Measurements from ENCODE around the gene TBK1.

The TBK1 gene

DNA sequence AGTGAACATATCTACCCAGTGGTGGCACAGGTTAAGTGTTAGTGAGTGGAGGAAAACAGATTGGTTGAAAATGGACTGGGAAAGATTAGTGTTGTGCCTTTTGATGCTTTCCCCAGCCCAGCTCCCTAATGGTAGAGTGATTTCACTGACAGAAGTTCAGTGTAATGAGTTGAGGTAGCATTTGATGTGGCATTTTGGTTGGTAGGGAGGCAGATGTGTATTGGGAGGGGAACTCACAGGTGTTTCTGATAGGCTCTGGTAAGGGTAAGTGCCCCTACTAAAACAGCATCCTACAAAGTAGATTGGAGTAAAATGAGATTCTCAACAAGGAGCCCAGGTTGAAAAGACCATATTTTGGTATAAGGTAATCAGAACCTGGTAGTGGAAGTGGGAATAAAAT is 4.2 kb downstream of the TBK1 start:
- FAIRE-seq (no peak), DNase-seq (ENCODE audit: insufficient read length) (no peak)
- TF ChIP-seq POLR2AphosphoS5 (IDR thresholded peaks at IDR 0.05; ENCODE audit: low read depth, low read length) (no peak), POLR2A (IDR thresholded peaks at IDR 0.05; ENCODE audit: low read depth, low read length) (no peak), TAF1 (IDR thresholded peaks at IDR 0.05; ENCODE audit: borderline replicate concordance, low read depth, low read length) (no peak)

DNA sequence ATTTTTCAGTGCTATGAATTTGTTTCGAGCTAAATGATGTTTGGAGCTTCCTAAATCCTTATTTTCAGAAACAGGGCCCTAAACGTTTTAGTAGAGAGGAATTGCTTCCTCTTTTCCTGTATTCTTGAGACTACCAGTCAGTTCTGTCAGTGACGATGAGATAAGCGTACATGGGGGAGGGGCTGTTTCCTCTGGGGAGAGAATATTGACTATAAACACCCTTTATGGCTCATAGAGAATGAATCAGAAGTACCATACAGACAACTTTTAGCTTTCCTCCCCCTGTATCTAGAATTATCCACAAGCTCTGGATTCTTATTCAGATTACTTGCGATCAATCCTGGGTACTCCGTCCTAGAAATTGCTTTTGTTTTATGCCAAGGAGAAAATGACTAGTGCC is 5.1 kb downstream of the TBK1 start:
- TF ChIP-seq POLR2AphosphoS5 (IDR thresholded peaks at IDR 0.05; ENCODE audit: low read depth, low read length): no peak
- no peak for TF ChIP-seq TAF1 (IDR thresholded peaks at IDR 0.05; ENCODE audit: borderline replicate concordance, low read depth, low read length)
- no peak for TF ChIP-seq POLR2A (IDR thresholded peaks at IDR 0.05; ENCODE audit: low read depth, low read length)
- FAIRE-seq: no peak
- DNase-seq (ENCODE audit: insufficient read length): no peak

DNA sequence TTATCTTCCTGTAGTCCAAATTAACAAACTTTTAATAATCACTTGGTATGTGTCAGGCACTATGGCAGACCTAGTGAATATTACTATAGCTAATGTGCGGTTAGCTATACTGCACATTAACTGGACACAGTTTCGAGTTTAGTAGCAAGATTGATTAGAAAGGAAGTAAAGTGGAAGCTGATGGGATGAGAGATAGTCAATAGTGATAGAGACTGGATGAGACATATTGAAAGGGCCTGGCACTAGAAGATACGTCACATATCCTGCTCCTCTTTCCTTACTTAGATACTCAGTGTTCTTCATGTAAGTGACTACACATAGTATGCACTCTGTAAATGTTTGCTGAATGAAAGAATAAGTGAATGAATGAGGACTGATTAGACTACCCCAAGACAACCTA is 5.5 kb downstream of the TBK1 start:
- DNase-seq (ENCODE audit: insufficient read length) (no peak), FAIRE-seq (no peak)
- TF ChIP-seq POLR2A (IDR thresholded peaks at IDR 0.05; ENCODE audit: low read depth, low read length) (no peak), POLR2AphosphoS5 (IDR thresholded peaks at IDR 0.05; ENCODE audit: low read depth, low read length) (no peak), TAF1 (IDR thresholded peaks at IDR 0.05; ENCODE audit: borderline replicate concordance, low read depth, low read length) (no peak)

DNA sequence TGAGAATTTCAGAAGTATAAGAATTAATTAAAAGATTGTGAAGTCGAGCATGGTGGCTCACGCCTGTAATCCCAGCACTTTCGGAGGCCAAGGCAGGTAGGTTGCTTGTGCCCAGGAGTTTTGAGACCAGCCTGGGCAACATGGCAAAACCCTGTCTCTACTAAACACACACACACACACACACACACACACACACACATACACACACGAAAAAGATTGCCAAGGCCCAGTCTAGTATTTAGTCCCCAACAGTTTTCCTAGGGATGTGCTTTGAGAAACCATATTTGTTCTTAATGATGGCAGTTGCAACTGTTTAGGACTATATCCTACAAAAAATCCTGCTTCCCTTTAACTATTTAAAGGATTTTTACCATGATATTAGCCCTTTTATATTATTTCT is 6.0 kb downstream of the TBK1 start:
- DNase-seq (ENCODE audit: insufficient read length): no peak
- TF ChIP-seq POLR2A (IDR thresholded peaks at IDR 0.05; ENCODE audit: low read depth, low read length): no peak
- no peak for TF ChIP-seq POLR2AphosphoS5 (IDR thresholded peaks at IDR 0.05; ENCODE audit: low read depth, low read length)
- no peak for TF ChIP-seq TAF1 (IDR thresholded peaks at IDR 0.05; ENCODE audit: borderline replicate concordance, low read depth, low read length)
- no peak for FAIRE-seq

DNA sequence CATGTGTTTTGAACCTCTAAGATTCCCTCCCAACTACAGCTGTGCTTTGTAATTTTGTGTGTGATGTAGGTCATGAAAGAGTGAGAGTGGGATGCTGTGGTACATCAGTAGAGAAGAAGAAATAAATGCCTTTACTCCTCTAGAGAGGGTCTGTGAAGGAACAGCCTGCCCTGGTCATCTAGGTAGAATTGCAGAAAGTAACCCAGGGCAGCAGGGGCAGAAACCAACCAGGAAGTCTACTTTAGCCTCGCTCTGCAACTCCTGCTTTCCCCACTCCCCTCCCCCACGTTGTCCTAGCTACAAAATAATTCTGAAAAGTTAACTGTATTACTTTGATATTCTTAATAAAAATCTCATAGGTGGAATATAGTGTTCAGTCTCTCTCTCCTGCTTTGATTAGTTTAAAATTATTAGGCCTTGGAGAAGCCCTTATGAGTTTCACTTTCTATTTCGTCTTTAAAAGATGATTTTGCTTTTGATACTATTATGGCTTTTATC is 7.5 kb downstream of the TBK1 start:
- no peak for TF ChIP-seq TAF1 (IDR thresholded peaks at IDR 0.05; ENCODE audit: borderline replicate concordance, low read depth, low read length)
- no peak for TF ChIP-seq POLR2A (IDR thresholded peaks at IDR 0.05; ENCODE audit: low read depth, low read length)
- no peak for TF ChIP-seq POLR2AphosphoS5 (IDR thresholded peaks at IDR 0.05; ENCODE audit: low read depth, low read length)
- no peak for DNase-seq (ENCODE audit: insufficient read length)
- peak; percentile 67 for FAIRE-seq

DNA sequence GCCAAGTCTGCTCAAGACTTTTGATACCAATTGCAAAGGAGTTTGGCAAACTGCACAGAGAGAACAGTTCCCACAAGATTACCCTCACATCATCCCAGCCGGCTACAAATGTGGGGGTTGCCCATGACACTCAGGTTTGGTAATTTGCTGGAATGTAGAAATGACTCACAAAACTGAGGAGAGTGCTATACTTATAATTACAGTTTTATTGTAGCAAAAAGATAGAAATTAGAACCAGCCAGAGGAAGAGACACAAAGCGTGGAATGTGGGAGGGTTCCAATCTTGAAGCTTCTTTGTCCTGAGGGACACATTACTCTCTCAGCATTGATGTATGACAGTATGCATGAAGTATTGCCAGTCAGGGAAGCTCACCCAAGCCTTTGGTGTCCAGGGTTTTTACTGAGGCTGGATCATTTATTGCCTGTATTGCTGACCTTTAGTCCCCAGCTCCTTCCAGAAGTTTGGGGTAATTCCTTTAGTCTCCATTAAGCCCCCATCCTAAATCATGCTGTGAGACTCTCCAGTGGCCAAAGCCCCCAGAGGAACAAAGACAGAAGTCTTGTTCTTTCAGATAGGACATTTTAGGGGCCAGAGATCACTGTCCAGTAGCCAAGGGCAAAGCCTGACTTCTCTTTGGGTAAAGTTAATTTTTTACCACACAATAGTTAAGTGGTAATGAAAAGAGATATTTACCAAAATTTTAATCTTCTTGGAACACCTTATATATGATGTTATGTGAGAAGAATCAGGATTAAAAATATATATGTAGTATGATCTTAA is 9.9 kb downstream of the TBK1 start:
- no peak for DNase-seq (ENCODE audit: insufficient read length)
- TF ChIP-seq TAF1 (IDR thresholded peaks at IDR 0.05; ENCODE audit: borderline replicate concordance, low read depth, low read length) (no peak), POLR2AphosphoS5 (IDR thresholded peaks at IDR 0.05; ENCODE audit: low read depth, low read length) (no peak), POLR2A (IDR thresholded peaks at IDR 0.05; ENCODE audit: low read depth, low read length) (no peak)
- FAIRE-seq: no peak

DNA sequence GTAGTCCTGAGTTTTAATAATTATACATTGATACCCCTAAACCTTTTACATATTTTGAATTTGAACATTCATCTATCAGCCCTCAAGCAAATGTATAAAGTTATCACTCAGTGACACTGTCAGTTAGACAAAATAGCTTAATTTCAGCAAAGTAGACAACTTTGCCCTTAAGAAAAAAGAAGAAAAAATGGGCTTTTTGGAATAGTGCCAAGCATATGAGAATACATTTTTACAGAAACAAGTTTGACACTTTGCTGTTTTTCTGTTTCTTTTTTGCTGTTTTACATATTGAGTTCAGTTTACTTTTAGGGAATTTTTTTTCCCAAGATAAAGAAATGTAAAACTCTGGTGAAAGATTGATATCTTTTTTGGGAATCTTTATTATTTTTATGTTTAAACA is 14.3 kb downstream of the TBK1 start:
- TF ChIP-seq POLR2AphosphoS5 (IDR thresholded peaks at IDR 0.05; ENCODE audit: low read depth, low read length): no peak
- TF ChIP-seq TAF1 (IDR thresholded peaks at IDR 0.05; ENCODE audit: borderline replicate concordance, low read depth, low read length): no peak
- no peak for TF ChIP-seq POLR2A (IDR thresholded peaks at IDR 0.05; ENCODE audit: low read depth, low read length)
- no peak for DNase-seq (ENCODE audit: insufficient read length)

DNA sequence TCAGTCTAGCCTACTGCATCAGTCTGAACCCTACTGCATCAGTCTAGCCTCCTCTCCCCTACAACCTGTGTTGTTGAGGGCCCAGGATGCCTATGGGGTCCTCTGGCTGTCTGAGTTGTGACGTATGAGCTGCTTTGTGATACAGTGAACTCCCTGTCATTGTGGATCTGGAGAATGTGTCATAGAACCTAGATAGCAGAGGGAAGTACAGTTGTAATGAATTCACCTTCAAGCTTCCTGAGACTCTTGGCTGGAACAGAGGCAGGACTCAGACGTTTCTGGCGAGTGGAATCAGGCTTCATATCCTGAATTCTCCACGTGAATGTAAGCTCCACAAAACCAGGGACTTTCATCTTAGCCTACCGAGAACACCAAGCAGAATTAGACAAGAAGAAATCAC is 17.0 kb downstream of the TBK1 start:
- FAIRE-seq: no peak
- peak; percentile 30; the same call in 1 of the 2 replicates for TF ChIP-seq POLR2A (IDR thresholded peaks at IDR 0.05; ENCODE audit: low read depth, low read length)
- TF ChIP-seq TAF1 (IDR thresholded peaks at IDR 0.05; ENCODE audit: borderline replicate concordance, low read depth, low read length): no peak
- no peak for DNase-seq (ENCODE audit: insufficient read length)

More for the DNA sequence above, 14.3 kb downstream of the TBK1 start:
- no peak for FAIRE-seq

DNA sequence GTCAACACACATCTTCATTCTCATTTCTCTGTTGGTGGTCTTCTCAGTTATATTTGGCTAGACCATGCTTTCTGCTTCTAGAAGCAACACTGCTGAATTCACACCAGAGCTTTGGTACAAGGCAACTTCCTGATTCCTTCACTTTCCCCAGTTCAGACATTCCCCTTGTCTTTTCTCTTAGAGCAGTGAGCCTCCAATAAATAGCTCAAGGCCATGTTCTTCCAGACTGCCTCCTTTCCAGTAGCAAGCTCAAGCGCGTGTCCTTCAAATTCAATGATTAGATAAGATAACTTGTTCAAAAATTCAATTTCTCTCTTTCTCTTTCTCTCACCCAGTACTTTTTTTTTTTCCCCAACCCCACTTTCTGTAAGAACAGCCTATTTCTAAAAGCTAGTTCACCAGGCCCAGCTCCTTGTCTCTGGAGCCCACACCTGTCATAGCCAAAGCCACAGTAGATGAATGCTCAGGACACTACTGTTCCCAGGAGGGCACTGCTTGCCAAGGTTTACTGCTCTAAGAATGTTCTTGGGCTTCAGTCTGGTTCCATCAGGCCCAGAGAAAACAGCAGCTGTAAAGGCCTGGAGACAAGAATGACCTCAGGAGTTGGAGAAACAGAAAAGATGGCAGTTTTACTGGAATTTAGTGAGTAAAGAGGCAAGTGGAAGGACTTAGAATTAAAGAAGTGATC is 17.7 kb downstream of the TBK1 start:
- no peak for DNase-seq (ENCODE audit: insufficient read length)
- no peak for FAIRE-seq
- TF ChIP-seq TAF1 (IDR thresholded peaks at IDR 0.05; ENCODE audit: borderline replicate concordance, low read depth, low read length) (no peak), POLR2AphosphoS5 (IDR thresholded peaks at IDR 0.05; ENCODE audit: low read depth, low read length) (no peak), POLR2A (IDR thresholded peaks at IDR 0.05; ENCODE audit: low read depth, low read length) (no peak; the same call in 1 of the 2 replicates)

DNA sequence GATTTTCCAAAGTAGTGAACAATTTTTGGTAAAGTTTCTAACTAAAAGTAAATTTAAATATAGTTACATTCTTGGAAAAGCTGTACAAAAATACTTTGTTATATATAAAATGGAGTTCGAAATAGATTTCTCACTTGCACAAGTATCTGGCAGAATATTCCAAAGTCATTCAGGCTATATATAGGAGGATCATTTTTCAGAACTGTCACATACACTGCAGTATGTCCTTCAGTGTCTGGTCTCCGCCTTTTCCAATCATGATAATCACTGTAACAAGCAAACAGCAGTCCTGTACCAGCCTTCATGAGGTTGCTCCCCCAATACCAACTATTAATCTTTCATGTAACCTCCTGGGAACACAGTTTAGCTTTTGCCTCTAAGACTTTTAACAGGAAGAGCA is 18.6 kb downstream of the TBK1 start:
- no peak for FAIRE-seq
- TF ChIP-seq POLR2AphosphoS5 (IDR thresholded peaks at IDR 0.05; ENCODE audit: low read depth, low read length) (no peak), POLR2A (IDR thresholded peaks at IDR 0.05; ENCODE audit: low read depth, low read length) (no peak), TAF1 (IDR thresholded peaks at IDR 0.05; ENCODE audit: borderline replicate concordance, low read depth, low read length) (no peak)
- no peak for DNase-seq (ENCODE audit: insufficient read length)

DNA sequence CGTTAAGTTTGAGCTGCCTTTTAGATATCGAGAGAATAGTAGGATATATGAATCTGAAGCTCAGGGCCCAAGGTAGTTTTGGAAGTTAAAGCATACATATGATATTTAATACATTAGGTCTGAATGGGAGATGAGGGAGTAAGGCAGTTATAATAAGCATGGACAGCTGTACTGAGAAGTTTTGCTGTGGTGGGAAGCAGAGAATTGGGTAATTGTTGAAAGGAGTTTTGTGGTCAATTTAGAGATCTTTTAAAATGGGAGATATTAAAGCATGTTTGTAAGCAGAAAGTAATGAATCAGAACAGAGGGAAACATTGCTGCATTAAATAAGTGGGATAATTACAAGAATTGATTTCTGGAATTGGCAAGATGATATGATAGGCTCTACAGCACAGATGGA is 21.3 kb downstream of the TBK1 start:
- no peak for TF ChIP-seq POLR2AphosphoS5 (IDR thresholded peaks at IDR 0.05; ENCODE audit: low read depth, low read length)
- TF ChIP-seq TAF1 (IDR thresholded peaks at IDR 0.05; ENCODE audit: borderline replicate concordance, low read depth, low read length): no peak
- TF ChIP-seq POLR2A (IDR thresholded peaks at IDR 0.05; ENCODE audit: low read depth, low read length): no peak
- no peak for DNase-seq (ENCODE audit: insufficient read length)
- FAIRE-seq: no peak

DNA sequence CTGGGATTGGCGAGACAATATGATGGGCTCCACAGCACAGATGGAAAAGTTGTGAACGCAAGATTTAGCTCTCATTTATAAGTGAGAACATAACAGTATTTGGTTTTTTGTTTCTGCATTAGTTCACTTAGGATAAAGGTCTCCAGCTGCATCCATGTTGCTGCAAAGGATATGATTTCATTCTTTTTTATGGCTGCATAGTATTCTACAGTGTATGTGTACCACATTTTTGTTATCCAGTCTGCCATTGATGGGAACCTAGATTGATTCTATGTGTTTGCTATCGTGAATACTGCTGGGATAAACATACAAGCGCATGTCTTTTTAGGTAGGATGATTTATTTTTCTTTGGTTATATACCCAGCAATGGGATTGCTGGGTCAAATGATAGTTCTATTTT is 23.6 kb downstream of the TBK1 start:
- no peak for FAIRE-seq
- TF ChIP-seq POLR2AphosphoS5 (IDR thresholded peaks at IDR 0.05; ENCODE audit: low read depth, low read length): no peak
- DNase-seq (ENCODE audit: insufficient read length): no peak

All from GM12892 (cell line).